ENCODE results near the gene BLNK.

- TF ChIP-seq CTCF (IDR thresholded peaks at IDR 0.05) (no peak), POLR2A (IDR thresholded peaks at IDR 0.05) (no peak)
Observed at GRCh38 chr10:96242822-96243221, 28.5 kb downstream of the BLNK start.

Data from stomach (tissue), 4 donors.